ENCODE results near the gene CTR9.

- TF ChIP-seq CTCF (conservative IDR thresholded peaks at IDR 0.05; ENCODE audit: low read depth, low read length) (no peak), EZH2 (IDR thresholded peaks at IDR 0.05; ENCODE audit: low read length, unreplicated experiment) (no peak), EZH2phosphoT487 (IDR thresholded peaks at IDR 0.05; ENCODE audit: borderline replicate concordance, low read length) (no peak)
Measured at GRCh38 chr11:10803676-10804075, 52.6 kb downstream of the CTR9 start.

Measured in PC-3 (cell line).